Hepatocyte (in vitro differentiated cells): Measurements from ENCODE around the gene DNLZ. TPM values are rescaled to one million over a fixed set of nuclear protein-coding genes. Genes with fewer than 3 reads are reported as not detected.

Experiments
- DNase-seq: peaks from one replicate; pipeline ENCODE4 v3.0.0-alpha.2; 2016; ENCODE audit warnings: low spot score
- H2AFZ ChIP-seq: fragments of 200-600 bp; sonication (generic); 2 replicates; pipeline ENCODE4 v1.6.0; 2016; ENCODE audit warnings: antibody characterized with exemption, mild to moderate bottlenecking
- H3K27ac ChIP-seq: fragments of 200-600 bp; sonication (generic); 2 replicates; pipeline ENCODE4 v1.5.1; 2016; ENCODE audit warnings: mild to moderate bottlenecking
- H3K27me3 ChIP-seq: fragments of 200-600 bp; sonication (generic); 2 replicates; pipeline ENCODE4 v1.6.1; 2016
- H3K36me3 ChIP-seq: fragments of 200-600 bp; sonication (generic); replicated peaks from 2 replicates; pipeline ENCODE4 v1.5.1; 2016; ENCODE audit warnings: low read depth; ENCODE audit not compliant: insufficient read depth
- H3K4me1 ChIP-seq: fragments of 200-600 bp; sonication (generic); 2 replicates; pipeline ENCODE4 v1.5.1; 2016; ENCODE audit warnings: mild to moderate bottlenecking, moderate library complexity; ENCODE audit not compliant: insufficient read depth
- H3K4me2 ChIP-seq: fragments of 200-600 bp; sonication (generic); 2 replicates; pipeline ENCODE4 v1.6.0; 2016
- H3K4me3 ChIP-seq: fragments of 200-600 bp; sonication (generic); 2 replicates; pipeline ENCODE4 v1.5.1; 2016; ENCODE audit warnings: mild to moderate bottlenecking
- H3K79me2 ChIP-seq: fragments of 200-600 bp; sonication (generic); 2 replicates; pipeline ENCODE4 v1.6.0; 2017; ENCODE audit warnings: mild to moderate bottlenecking
- H3K9me2 ChIP-seq: fragments of 200-600 bp; sonication (generic); replicated peaks from 2 replicates; pipeline ENCODE4 v1.6.0; 2017; ENCODE audit warnings: mild to moderate bottlenecking; ENCODE audit not compliant: insufficient read depth
- H3K9me3 ChIP-seq: fragments of 200-600 bp; sonication (generic); 2 replicates; pipeline ENCODE4 v1.5.1; 2016; ENCODE audit warnings: low read depth, mild to moderate bottlenecking
- H4K20me1 ChIP-seq: fragments of 200-600 bp; sonication (generic); 2 replicates; pipeline ENCODE4 v1.6.0; 2016; ENCODE audit warnings: mild to moderate bottlenecking; ENCODE audit not compliant: insufficient read depth, poor library complexity, severe bottlenecking
- EZH2 ChIP-seq: fragments of 200-600 bp; sonication (generic); IDR thresholded peaks from 2 replicates; pipeline ENCODE4 v1.6.1; 2016; ENCODE audit warnings: antibody characterized with exemption, mild to moderate bottlenecking, borderline replicate concordance
- EZH2phosphoT487 ChIP-seq: fragments of 200-600 bp; sonication (generic); IDR thresholded peaks from one replicate; pipeline ENCODE4 v1.6.1; 2018; ENCODE audit warnings: antibody characterized with exemption, mild to moderate bottlenecking, low read depth, moderate library complexity; ENCODE audit not compliant: unreplicated experiment, severe bottlenecking
- WGBS: methylation state at CpG from one replicate; pipeline ENCODE4 v1.1.6; 2016; ENCODE audit warnings: low lambda C conversion rate; ENCODE audit errors: missing lambda C conversion rate; 5-methylcytosine and 5-hydroxymethylcytosine counted together
- polyA plus RNA-seq: library from polyadenylated mRNA; unstranded; fragments of >200 nt; fragmentation: Nextera tagmentation; extraction: Ambion mirVana; gene quantifications from 2 replicates; pipeline ENCODE4 v1.2.1, GENCODE V29; 2016
- total RNA-seq: library from RNA; depleted of rRNA; stranded (reverse); fragments of >200 nt; gene quantifications from 2 replicates; pipeline ENCODE4 v1.2.3, GENCODE V29; 2014
- TF ChIP-seq, protein P1 (sequence below): fragments of 200-600 bp; sonication (generic); IDR thresholded peaks from 2 replicates; pipeline ENCODE4 v1.5.1; 2016; ENCODE audit warnings: antibody characterized with exemption, mild to moderate bottlenecking; ENCODE audit not compliant: poor library complexity

Gene DNLZ
- total and polyA plus RNA-seq, 2 experiments from 2014 or later, result 21.5 to 24.3 TPM

DNA sequence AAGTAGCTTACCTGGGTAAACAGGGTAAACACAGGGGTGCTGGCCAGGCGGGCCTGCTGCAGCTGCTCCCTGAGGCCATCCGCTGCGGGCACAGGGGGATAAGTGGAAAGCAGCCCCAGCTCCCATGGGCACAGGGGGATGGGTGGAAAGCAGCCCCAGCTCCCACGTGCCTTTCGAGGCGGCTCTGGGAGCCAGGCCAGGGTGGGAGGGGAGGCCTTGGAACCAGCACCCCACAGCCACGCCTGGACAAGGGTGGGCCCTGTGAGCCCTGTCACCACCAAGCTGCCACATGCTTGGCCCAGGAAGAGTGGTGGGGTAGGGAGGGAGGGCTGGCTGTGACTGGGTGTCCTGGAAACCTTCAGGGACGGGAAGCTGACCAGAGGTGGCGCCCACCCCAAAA, 17.8 kb upstream of the DNLZ start:
- Histone ChIP-seq H3K36me3 (no peaks in the 10 kb centered on the region), H3K9me2 (no peaks in the 10 kb centered on the region), H4K20me1 (no peaks in the 10 kb centered on the region), H3K4me2 (no peak overlapping the region), H3K4me3 (no peak overlapping the region), H3K27me3 (no peaks in the 10 kb centered on the region), H2AFZ (no peak overlapping the region), H3K4me1 (no peaks in the 10 kb centered on the region), H3K9me3 (no peaks in the 10 kb centered on the region), H3K79me2 (no peaks in the 10 kb centered on the region), H3K27ac (no peak overlapping the region)
- no peak for DNase-seq
- TF ChIP-seq, protein P1, sequence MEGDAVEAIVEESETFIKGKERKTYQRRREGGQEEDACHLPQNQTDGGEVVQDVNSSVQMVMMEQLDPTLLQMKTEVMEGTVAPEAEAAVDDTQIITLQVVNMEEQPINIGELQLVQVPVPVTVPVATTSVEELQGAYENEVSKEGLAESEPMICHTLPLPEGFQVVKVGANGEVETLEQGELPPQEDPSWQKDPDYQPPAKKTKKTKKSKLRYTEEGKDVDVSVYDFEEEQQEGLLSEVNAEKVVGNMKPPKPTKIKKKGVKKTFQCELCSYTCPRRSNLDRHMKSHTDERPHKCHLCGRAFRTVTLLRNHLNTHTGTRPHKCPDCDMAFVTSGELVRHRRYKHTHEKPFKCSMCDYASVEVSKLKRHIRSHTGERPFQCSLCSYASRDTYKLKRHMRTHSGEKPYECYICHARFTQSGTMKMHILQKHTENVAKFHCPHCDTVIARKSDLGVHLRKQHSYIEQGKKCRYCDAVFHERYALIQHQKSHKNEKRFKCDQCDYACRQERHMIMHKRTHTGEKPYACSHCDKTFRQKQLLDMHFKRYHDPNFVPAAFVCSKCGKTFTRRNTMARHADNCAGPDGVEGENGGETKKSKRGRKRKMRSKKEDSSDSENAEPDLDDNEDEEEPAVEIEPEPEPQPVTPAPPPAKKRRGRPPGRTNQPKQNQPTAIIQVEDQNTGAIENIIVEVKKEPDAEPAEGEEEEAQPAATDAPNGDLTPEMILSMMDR, result no peak
- TF ChIP-seq EZH2 (no peak), EZH2phosphoT487 (no peak)
- WGBS, result 92% methylated on average over 8 of the region's 9 CpGs

DNA sequence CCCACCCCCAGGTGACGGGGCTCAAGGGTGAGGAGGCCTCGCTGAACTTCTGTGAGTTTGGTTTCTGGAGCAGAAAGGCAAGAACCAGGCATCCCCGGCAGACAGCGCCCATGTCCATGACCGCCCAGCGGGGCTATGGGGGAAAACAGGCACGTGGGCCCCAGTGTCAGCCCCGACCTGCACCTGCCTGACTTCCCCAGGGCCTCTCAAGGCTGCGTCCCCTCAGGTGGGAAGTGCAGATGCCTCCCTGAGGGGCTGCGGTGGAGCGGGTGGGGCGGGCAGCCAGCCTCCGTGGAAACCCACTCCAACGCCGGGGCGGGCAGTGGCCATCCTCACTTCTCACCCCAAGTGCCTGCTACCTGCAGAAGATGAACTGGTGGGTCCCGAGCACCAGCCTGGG, 16.8 kb upstream of the DNLZ start:
- H3K36me3 ChIP-seq, result no peaks in the 10 kb centered on the region
- no peak for DNase-seq
- 95% methylated on average over 16 of the region's 17 CpGs for WGBS
- no peaks in the 10 kb centered on the region for H3K27me3 ChIP-seq
- no peak overlapping the region for H2AFZ ChIP-seq
- no peak overlapping the region for H3K4me3 ChIP-seq
- no peaks in the 10 kb centered on the region for H3K4me1 ChIP-seq
- no peaks in the 10 kb centered on the region for H3K9me2 ChIP-seq
- TF ChIP-seq, protein P1, result no peak
- TF ChIP-seq EZH2, result no peak
- no peak for TF ChIP-seq EZH2phosphoT487
- no peak overlapping the region for H3K27ac ChIP-seq
- no peaks in the 10 kb centered on the region for H3K79me2 ChIP-seq
- no peak overlapping the region for H3K4me2 ChIP-seq
- no peaks in the 10 kb centered on the region for H3K9me3 ChIP-seq
- no peaks in the 10 kb centered on the region for H4K20me1 ChIP-seq

DNA sequence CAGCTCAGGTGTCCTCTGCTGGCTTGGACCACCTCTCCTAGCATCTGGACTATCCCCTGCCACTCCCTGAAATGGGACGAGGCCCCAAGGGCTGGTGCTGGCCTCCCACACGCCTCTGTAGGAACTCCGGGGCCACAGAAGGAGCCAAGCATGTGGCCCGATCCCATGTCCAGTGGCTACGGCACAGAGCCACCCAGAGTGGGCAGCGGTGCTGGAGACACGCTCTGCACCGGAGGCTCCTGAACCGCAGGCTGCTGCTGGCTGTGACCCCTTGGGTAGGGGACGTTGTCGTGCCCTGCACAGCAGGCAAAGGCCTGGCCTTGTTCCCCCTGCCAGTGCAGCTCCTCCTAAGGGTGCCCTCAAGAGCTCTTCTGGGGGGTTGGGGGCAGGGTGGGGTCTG, 16.3 kb upstream of the DNLZ start:
- Histone ChIP-seq H3K79me2 (no peaks in the 10 kb centered on the region), H3K27ac (no peak overlapping the region), H3K36me3 (no peaks in the 10 kb centered on the region), H3K4me1 (no peaks in the 10 kb centered on the region), H3K4me2 (no peak overlapping the region), H2AFZ (no peak overlapping the region), H3K4me3 (no peak overlapping the region), H4K20me1 (no peaks in the 10 kb centered on the region), H3K9me3 (no peaks in the 10 kb centered on the region), H3K9me2 (no peaks in the 10 kb centered on the region), H3K27me3 (no peaks in the 10 kb centered on the region)
- WGBS, result 97% methylated on average over 11 of the region's 11 CpGs
- no peak for DNase-seq
- TF ChIP-seq EZH2phosphoT487 (no peak), EZH2 (no peak)
- TF ChIP-seq, protein P1, result no peak

DNA sequence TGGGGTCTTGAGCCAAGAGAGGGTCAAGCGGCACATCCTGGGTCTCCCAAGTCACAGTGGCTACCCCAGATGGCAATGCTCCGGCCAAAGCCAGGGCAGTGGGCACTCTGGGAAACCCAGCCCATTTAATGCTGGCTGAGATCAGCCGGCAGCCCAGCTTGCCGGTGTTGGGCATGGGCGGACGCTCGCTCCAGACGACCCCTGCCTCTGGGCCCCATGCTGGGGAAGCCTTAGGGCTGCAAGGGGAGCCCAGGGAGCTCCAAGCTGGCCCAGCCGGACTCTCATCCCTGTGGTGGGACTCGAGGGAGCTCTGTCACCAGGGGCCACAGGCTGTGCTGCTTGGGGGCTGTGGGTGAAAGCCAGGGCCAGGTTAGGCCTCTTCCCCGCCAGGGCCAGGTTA, 15.9 kb upstream of the DNLZ start:
- 96% methylated on average over 11 of the region's 11 CpGs for WGBS
- Histone ChIP-seq H3K4me1 (no peaks in the 10 kb centered on the region), H2AFZ (no peak overlapping the region), H3K79me2 (no peaks in the 10 kb centered on the region), H3K9me3 (no peaks in the 10 kb centered on the region), H4K20me1 (no peaks in the 10 kb centered on the region), H3K27me3 (no peaks in the 10 kb centered on the region), H3K9me2 (no peaks in the 10 kb centered on the region), H3K36me3 (no peaks in the 10 kb centered on the region), H3K4me2 (no peak overlapping the region), H3K4me3 (no peak overlapping the region), H3K27ac (no peak overlapping the region)
- no peak for DNase-seq
- TF ChIP-seq, protein P1, result no peak
- TF ChIP-seq EZH2phosphoT487, result no peak
- TF ChIP-seq EZH2, result no peak
